ENCODE measurements around the gene KRT31.
"Not testable (repeated sequence)": the region's sequence is repeated elsewhere in the genome, so short reads cannot be mapped to it uniquely, and the experiment has no call there.

The KRT31 gene

GRCh38 chr17:41390411-41390938, 6.9 kb downstream of the KRT31 start:
- DNase-seq (ENCODE audit: low read depth, low spot score), result no peak

GRCh38 chr17:41387670-41388069, 9.7 kb downstream of the KRT31 start:
- DNase-seq (ENCODE audit: low read depth, low spot score), result no peak

GRCh38 chr17:41386227-41386626, 11.2 kb downstream of the KRT31 start:
- DNase-seq (ENCODE audit: low read depth, low spot score), result no peak

GRCh38 chr17:41383690-41384089, 13.7 kb downstream of the KRT31 start:
- DNase-seq (ENCODE audit: low read depth, low spot score), result no peak

GRCh38 chr17:41382394-41382793, 15.0 kb downstream of the KRT31 start:
- DNase-seq (ENCODE audit: low read depth, low spot score), result no peak

GRCh38 chr17:41381943-41382342, 15.5 kb downstream of the KRT31 start, which contains the start of gene KRT34:
Gene KRT34, minus strand, starts transcription at chr17:41382306. Its CDS starts 60 bp downstream, at chr17:41382246.
- DNase-seq (ENCODE audit: low read depth, low spot score), result not testable (repeated sequence)

GRCh38 chr17:41380091-41380490, 17.3 kb downstream of the KRT31 start:
- not testable (repeated sequence) for DNase-seq (ENCODE audit: low read depth, low spot score)

GRCh38 chr17:41377546-41377945, 19.9 kb downstream of the KRT31 start:
- DNase-seq (ENCODE audit: low read depth, low spot score), result no peak

- DNase-seq (ENCODE audit: low read depth, low spot score), result no peak
Observed at GRCh38 chr17:41369713-41370112, 27.7 kb downstream of the KRT31 start, which contains the start of gene KRT33B. Gene KRT33B, minus strand, starts transcription at chr17:41369813. Its CDS starts 63 bp downstream, at chr17:41369750.

- DNase-seq (ENCODE audit: low read depth, low spot score), result no peak
Observed at GRCh38 chr17:41369023-41369422, 28.4 kb downstream of the KRT31 start.

- no peak for DNase-seq (ENCODE audit: low read depth, low spot score)
Observed at GRCh38 chr17:41367426-41368075, 29.9 kb downstream of the KRT31 start.

GRCh38 chr17:41366070-41366469, 31.3 kb downstream of the KRT31 start:
- no peak for DNase-seq (ENCODE audit: low read depth, low spot score)

GRCh38 chr17:41363881-41364280, 33.5 kb downstream of the KRT31 start:
- DNase-seq (ENCODE audit: low read depth, low spot score), result no peak

- no peak for DNase-seq (ENCODE audit: low read depth, low spot score)
Observed at GRCh38 chr17:41360296-41360995, 37.0 kb downstream of the KRT31 start.

GRCh38 chr17:41354536-41354935, 42.9 kb downstream of the KRT31 start:
- DNase-seq (ENCODE audit: low read depth, low spot score), result no peak

- DNase-seq (ENCODE audit: low read depth, low spot score), result no peak
Observed at GRCh38 chr17:41352597-41353366, 44.6 kb downstream of the KRT31 start.

GRCh38 chr17:41351177-41351576, 46.2 kb downstream of the KRT31 start:
- DNase-seq (ENCODE audit: low read depth, low spot score), result no peak

- DNase-seq (ENCODE audit: low read depth, low spot score), result not testable (repeated sequence)
Observed at GRCh38 chr17:41350381-41350878, 47.0 kb downstream of the KRT31 start, which contains the start of gene KRT33A. Gene KRT33A, minus strand, starts transcription at chr17:41350828. Its CDS starts 61 bp downstream, at chr17:41350767.

- no peak for DNase-seq (ENCODE audit: low read depth, low spot score)
Observed at GRCh38 chr17:41347869-41348760, 49.3 kb downstream of the KRT31 start.

GRCh38 chr17:41346421-41346820, 51.0 kb downstream of the KRT31 start:
- not testable (repeated sequence) for DNase-seq (ENCODE audit: low read depth, low spot score)

GRCh38 chr17:41345992-41346391, 51.4 kb downstream of the KRT31 start:
- DNase-seq (ENCODE audit: low read depth, low spot score), result no peak
